GM12872 (cell line): ENCODE data around the gene ZNF124.

Source experiments
- TF ChIP-seq, protein P1 (sequence below): IDR thresholded peaks from 3 replicates; pipeline ENCODE4 v1.5.1; 2011; ENCODE audit warnings: low read depth, mild to moderate bottlenecking, low read length, moderate library complexity; ENCODE audit not compliant: insufficient read depth

Gene ZNF124

DNA sequence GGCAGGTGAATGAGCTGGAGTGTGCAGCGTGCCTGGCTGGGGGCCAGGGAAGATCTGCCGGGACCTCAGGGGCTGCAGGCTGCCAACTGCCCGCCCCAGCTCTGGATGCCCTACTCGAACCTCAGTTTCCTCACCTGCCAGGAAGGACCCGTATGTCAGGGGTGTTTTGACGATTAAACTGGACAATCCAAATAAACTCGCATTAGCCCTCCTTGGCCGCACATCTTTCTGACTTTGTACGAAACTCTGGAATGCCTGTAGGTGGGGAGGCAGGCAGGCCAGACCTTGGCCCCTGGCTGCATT is 59.4 kb downstream of the ZNF124 start:
- TF ChIP-seq, protein P1, sequence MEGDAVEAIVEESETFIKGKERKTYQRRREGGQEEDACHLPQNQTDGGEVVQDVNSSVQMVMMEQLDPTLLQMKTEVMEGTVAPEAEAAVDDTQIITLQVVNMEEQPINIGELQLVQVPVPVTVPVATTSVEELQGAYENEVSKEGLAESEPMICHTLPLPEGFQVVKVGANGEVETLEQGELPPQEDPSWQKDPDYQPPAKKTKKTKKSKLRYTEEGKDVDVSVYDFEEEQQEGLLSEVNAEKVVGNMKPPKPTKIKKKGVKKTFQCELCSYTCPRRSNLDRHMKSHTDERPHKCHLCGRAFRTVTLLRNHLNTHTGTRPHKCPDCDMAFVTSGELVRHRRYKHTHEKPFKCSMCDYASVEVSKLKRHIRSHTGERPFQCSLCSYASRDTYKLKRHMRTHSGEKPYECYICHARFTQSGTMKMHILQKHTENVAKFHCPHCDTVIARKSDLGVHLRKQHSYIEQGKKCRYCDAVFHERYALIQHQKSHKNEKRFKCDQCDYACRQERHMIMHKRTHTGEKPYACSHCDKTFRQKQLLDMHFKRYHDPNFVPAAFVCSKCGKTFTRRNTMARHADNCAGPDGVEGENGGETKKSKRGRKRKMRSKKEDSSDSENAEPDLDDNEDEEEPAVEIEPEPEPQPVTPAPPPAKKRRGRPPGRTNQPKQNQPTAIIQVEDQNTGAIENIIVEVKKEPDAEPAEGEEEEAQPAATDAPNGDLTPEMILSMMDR, result no peak

DNA sequence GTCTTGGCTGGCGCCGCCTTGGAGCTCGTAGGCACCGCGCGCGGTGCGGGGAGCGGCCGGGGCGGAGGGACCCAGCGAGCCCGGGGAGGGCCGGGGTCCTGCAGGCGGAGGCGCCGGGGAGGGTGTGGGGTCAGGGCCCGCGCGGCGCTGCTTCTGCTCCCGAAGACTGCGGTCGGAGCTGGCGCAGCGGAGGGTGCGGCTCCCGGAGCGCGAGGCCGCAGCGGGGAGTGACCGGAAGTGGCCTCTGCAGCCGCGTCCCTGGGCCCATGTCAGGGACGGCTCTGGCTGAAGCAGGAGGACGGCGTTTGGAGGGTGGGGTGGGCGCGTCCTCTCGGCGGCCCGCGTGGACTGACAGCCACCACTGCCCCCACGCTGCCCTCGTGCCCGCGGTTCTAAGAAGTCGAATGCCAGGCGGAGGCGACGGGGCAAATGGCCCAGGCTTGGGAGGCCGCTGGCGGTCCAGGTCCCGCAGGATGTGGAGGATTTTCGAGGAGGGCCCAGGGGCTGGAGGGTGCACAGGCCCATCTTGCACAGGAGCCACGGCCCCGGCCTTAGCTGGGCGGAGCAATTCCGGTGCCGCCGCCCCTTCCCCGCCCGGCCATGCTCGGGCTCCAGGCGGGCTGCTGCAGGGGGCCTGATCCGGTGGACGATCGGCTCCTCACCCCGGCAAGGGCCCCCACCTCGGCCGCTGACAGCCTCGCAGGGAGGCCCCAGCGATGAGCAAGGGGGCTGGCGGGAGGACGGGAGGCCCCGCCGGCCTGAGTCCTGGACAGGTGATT is 59.9 kb downstream of the ZNF124 start:
- TF ChIP-seq, protein P1, result no peak

DNA sequence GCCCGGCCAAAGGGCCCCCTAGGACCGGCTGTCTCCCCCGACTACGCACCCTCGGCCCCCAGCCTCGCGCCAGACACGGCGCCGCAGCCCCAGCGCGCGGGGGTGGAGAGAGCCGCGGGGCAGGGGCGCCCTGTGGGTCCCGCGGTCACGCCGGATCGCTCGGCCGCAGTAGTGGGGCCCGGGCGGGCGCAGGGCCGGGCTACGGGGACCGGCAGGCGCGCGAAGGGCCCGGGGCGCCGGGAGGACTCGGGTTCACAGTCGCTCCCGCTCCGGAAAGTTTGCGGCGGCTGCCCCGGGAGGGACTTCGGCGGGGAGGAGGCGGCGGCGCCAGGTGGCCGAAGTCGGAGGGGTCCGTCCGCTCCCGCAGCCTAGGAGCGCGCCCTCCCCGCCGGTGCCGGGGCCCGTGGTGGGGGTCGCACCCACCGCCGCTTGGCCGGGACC is 60.5 kb downstream of the ZNF124 start:
- TF ChIP-seq, protein P1, result no peak

DNA sequence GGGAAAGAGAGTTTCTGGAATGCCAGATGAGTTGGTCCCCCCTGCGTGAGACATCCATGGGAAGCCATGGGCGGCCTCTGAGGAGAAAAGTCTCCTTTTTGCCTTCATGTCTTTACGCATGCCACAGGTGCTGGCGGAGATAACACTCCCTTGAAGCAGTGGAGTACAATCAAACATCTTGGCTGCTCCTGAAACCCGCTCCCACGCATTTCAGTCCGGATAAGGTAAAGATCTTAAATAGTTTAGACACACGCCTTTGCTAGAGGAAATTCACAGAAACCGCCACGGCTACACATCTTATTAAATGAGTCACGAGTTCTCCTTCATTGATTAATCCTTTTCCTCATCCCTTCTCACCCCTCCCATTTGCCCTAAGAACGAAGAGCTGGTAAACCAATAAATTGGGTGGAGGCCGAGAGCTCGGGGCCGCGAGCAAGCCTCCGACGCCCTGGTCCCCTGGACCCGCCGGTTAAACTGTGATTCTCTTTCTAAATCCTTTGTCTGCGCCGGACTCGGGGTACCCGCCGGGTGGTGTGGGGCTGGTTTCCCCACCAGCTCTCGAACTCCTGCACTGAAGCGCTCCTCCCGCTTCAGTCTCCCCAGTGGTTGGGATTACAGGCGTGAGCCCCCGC is 61.1 kb downstream of the ZNF124 start:
- TF ChIP-seq, protein P1, result no peak

DNA sequence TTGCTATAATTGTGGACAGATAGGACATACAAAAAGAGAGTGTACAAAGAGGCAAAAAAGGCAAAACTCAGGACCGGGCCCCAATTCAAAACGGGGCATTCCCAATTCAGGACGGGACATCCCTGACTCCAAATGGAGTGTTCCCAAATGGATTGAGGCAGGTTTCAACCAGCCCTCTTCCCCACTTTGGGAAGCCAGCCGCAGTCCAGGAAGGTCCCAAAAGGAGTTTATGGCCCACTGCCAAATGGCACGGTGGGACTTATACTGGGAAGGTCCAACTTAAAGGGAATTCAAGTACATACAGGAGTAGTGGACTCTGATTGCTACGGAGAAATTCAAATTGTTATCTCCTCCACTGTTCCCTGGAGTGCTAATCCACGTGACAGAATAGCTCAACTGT is 64.1 kb downstream of the ZNF124 start:
- TF ChIP-seq, protein P1, result no peak

DNA sequence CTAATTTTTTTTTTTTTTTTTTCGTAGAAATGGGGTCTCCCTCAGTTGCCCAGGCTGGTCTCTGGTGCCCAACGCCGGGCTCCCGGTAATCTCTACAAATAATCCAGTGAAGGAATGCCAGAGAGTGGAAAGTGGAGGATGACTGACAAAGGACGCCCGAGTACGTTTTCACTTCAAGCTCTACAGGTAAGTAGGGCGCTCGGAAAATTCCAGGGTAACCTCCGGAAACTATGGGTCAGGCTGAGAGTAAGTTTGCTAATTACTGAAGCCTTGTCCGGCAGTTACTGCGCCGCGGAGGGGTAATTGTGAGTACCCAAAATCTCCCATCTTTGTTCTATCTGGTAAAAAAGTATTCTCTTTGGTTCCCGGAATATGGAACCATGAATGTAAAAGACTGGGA is 65.9 kb downstream of the ZNF124 start:
- TF ChIP-seq, protein P1, result no peak
